ENCODE results near the gene PRKG2.

DNA sequence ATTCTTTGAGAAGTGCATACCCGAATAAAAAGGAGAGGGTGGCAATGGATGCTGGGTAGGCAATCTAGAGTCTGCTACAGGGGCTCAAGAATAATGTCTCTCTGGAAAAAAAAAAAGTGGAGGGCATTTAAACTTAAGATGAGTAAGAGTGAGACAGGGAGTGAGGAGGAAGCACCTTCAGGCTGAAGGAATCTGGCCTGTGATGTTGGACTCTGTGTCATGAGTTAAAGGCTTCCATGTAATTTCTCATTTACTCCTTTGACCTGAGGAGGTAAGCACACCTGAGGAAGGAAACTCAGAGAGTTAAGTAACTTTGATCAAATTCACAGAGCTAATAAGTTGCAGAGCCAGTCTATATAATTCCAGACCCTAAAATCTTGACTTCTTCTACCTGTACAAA is 3.2 kb upstream of the PRKG2 start:
- TF ChIP-seq, protein P1, sequence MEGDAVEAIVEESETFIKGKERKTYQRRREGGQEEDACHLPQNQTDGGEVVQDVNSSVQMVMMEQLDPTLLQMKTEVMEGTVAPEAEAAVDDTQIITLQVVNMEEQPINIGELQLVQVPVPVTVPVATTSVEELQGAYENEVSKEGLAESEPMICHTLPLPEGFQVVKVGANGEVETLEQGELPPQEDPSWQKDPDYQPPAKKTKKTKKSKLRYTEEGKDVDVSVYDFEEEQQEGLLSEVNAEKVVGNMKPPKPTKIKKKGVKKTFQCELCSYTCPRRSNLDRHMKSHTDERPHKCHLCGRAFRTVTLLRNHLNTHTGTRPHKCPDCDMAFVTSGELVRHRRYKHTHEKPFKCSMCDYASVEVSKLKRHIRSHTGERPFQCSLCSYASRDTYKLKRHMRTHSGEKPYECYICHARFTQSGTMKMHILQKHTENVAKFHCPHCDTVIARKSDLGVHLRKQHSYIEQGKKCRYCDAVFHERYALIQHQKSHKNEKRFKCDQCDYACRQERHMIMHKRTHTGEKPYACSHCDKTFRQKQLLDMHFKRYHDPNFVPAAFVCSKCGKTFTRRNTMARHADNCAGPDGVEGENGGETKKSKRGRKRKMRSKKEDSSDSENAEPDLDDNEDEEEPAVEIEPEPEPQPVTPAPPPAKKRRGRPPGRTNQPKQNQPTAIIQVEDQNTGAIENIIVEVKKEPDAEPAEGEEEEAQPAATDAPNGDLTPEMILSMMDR (IDR thresholded peaks at IDR 0.05) = no peak
- TF ChIP-seq POLR2A (IDR thresholded peaks at IDR 0.05) = no peak
